Measurements from ENCODE around the gene UBE2QL1. TPM values are rescaled to one million over a fixed set of nuclear protein-coding genes. Genes with fewer than 3 reads are reported as not detected.

The UBE2QL1 gene
- total and polyA plus RNA-seq, 2 experiments from 2014 or later = 6.3 to 8.8 TPM

DNA sequence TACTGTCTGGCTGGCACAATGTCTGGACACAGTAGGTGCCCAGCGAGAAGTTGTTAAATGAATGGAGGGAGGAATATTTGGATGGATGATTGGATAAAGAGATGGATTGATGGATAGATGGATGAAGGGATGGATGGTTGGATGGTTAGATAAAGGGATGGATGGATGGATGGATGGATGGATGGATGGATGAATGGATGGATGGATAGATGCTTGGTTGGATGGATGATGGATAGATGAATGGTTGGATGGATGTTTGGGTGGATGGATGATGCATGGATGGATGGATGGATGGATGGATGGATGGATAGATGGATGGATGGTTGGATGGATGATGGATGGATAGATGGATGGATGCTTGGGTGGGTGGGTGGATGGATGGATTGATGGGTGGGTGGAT, 90.4 kb downstream of the UBE2QL1 start:
- no peak for DNase-seq (ENCODE audit: low read depth in 1 of 2, low spot score in 1 of 2)
- peaks cover 5% of the 10 kb centered on the region for H3K27me3 ChIP-seq
- H3K27ac ChIP-seq = no peak overlapping the region
- TF ChIP-seq, protein P1, sequence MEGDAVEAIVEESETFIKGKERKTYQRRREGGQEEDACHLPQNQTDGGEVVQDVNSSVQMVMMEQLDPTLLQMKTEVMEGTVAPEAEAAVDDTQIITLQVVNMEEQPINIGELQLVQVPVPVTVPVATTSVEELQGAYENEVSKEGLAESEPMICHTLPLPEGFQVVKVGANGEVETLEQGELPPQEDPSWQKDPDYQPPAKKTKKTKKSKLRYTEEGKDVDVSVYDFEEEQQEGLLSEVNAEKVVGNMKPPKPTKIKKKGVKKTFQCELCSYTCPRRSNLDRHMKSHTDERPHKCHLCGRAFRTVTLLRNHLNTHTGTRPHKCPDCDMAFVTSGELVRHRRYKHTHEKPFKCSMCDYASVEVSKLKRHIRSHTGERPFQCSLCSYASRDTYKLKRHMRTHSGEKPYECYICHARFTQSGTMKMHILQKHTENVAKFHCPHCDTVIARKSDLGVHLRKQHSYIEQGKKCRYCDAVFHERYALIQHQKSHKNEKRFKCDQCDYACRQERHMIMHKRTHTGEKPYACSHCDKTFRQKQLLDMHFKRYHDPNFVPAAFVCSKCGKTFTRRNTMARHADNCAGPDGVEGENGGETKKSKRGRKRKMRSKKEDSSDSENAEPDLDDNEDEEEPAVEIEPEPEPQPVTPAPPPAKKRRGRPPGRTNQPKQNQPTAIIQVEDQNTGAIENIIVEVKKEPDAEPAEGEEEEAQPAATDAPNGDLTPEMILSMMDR (IDR thresholded peaks at IDR 0.05; ENCODE audit: low read depth, low read length) = no peak
- H3K4me1 ChIP-seq (ENCODE audit: low read depth) = no peaks in the 10 kb centered on the region
- no peaks in the 10 kb centered on the region for H3K36me3 ChIP-seq
- no peak overlapping the region for H3K4me3 ChIP-seq
- no peaks in the 10 kb centered on the region for H3K9me3 ChIP-seq (ENCODE audit: low read depth)

DNA sequence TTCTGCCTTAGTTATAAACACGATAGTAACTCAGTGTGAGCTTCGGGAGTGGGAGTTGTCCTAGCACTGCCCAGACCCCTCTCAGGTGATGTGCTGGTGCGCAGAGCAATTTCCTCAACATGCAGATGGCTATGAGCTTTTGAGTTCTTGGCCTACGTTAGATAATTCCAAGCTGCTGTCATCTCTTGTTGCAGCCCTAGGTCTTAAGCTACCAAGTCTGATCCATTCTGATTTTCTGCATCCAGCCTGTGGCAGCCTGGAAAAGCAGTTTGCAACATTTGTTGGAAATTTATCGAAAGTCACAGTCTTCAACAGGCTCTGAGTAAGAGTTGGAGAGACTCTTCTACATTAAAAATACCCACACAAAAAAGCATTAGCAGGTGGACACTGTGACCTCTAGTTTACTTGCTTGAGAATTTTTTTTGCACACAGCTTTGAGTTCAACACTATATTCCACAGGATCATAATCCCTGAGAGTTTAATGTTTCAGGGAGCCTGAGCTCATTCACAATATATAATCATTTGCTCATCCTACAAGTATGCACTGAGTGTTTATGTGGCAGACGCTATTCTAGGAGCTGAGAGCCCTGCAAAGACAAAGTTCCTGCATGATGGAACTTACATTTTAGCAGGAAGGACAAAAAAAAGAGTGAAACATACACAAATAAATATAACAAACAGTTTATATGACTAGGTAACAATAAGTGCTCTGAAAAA, 91.6 kb downstream of the UBE2QL1 start:
- DNase-seq (ENCODE audit: low read depth in 1 of 2, low spot score in 1 of 2) = no peak
- no peak overlapping the region for H3K27ac ChIP-seq

DNA sequence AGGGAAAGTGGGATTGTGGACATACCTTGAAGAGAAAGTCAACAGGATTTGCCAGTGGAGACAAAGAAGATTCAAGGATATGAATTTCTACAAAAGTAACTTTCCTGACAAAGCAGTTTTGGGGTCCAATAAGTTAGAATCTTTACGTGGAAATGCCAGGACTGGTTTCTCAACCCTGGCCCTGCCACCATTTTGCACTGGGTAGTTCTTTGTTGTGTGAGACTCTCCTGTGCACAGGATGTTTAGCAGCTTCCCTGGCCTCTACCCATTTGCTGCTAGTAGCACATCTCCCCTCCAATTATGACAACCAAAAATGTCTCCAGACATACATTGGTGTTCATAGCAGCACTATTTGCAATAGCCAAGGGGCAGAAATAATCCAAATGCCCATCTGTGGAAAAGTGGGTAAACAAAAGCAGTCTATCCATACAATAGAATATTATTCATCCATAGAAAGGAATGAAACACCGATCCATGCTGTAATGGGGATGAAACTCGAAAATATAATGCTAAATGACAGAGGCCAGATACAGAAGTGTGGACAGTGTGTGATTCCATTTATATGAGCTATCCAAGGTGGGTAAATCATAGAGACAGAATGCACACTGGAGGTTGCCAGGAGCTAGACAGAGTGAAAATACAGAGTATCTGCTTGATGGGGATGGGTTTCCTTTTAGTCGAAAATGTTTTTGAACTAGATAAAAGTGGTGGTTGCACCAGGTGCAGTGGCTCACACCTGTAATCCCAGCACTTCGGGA, 92.8 kb downstream of the UBE2QL1 start:
- Histone ChIP-seq H3K4me1 (ENCODE audit: low read depth) (peaks cover 8% of the 10 kb centered on the region), H3K27me3 (no peaks in the 10 kb centered on the region), H3K36me3 (no peaks in the 10 kb centered on the region), H3K9me3 (ENCODE audit: low read depth) (no peaks in the 10 kb centered on the region), H3K27ac (no peak overlapping the region), H3K4me3 (no peak overlapping the region)
- TF ChIP-seq, protein P1 (IDR thresholded peaks at IDR 0.05; ENCODE audit: low read depth, low read length) = no peak
- DNase-seq (ENCODE audit: low read depth in 1 of 2, low spot score in 1 of 2) = no peak

More for the DNA sequence above, 91.6 kb downstream of the UBE2QL1 start:
- no peaks in the 10 kb centered on the region for H3K36me3 ChIP-seq
- TF ChIP-seq, protein P1 (IDR thresholded peaks at IDR 0.05; ENCODE audit: low read depth, low read length) = no peak
- no peaks in the 10 kb centered on the region for H3K9me3 ChIP-seq (ENCODE audit: low read depth)
- peaks cover 5% of the 10 kb centered on the region for H3K27me3 ChIP-seq
- no peaks in the 10 kb centered on the region for H3K4me1 ChIP-seq (ENCODE audit: low read depth)
- H3K4me3 ChIP-seq = no peak overlapping the region

DNA sequence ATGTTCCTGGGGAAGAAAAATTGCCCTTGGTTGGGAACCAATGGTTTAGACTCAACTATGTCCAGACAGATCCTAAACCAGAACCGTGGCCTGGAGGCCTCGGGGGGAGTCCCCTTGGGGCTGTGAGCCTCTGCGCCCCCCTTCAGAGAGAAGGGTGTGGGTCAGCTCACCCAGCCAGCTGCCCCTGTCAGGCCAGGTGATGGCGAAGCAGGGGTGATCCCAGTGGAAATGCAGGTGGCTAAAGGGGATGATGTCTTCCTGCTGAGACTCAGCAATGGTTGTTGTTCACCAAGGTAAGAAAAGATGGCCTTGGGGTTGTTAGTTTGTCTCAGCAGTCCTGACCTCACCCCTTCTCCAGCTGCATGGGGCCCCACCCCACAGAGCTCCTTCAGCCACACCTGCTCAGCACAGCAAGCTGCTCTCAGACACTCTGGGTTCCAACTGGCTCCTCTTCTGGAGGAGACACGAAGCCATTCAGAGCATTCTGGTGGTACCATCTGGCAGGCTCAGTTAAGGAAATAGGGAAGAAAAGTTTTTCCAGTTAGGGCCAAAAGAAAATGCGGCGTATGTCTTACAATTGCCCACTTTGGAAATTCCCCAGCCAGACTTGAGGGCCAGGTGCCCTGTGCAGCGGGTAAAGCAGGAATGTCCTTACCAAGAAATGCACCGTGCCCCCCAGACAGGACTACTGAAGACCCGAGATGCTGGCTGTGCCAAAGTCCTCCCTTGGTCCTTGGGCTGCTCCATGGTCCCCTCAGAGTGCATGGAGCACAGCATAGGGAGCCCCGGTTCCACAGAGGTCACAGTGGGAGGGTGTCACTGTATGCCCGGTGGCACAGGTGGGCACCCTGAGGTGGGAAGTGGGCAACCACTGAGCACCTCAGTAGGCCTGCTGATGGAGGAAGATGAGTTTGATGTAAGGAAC, 94.0 kb downstream of the UBE2QL1 start:
- TF ChIP-seq, protein P1 (IDR thresholded peaks at IDR 0.05; ENCODE audit: low read depth, low read length) = no peak
- DNase-seq (ENCODE audit: low read depth in 1 of 2, low spot score in 1 of 2) = no peak
- Histone ChIP-seq H3K36me3 (no peaks in the 10 kb centered on the region), H3K9me3 (ENCODE audit: low read depth) (no peaks in the 10 kb centered on the region), H3K27ac (no peak overlapping the region), H3K4me3 (no peak overlapping the region), H3K27me3 (no peaks in the 10 kb centered on the region), H3K4me1 (ENCODE audit: low read depth) (peaks cover 8% of the 10 kb centered on the region)

DNA sequence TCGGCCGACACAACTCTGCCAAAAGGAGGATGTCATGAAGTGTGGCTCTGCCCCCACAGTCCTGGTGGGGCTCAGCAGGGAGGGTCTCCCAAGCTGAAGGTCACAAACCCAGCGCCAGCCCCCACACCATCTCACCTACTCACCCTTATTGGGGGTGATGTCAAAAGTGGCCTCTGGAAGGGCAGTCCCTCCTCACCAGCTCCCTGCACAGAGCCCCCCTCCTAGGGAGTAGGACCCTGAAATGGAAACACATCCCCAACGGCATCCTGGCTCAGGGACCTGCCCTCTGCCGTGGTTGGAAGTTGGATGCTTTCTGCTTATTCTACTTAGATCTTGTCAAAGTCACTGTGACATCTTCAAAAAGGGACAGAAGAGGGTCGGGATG, 94.7 kb downstream of the UBE2QL1 start:
- DNase-seq (ENCODE audit: low read depth in 1 of 2, low spot score in 1 of 2) = no peak
- no peaks in the 10 kb centered on the region for H3K36me3 ChIP-seq
- H3K4me3 ChIP-seq = no peak overlapping the region
- no peaks in the 10 kb centered on the region for H3K27me3 ChIP-seq
- TF ChIP-seq, protein P1 (IDR thresholded peaks at IDR 0.05; ENCODE audit: low read depth, low read length) = no peak
- H3K27ac ChIP-seq = no peak overlapping the region
- peaks cover 8% of the 10 kb centered on the region for H3K4me1 ChIP-seq (ENCODE audit: low read depth)
- no peaks in the 10 kb centered on the region for H3K9me3 ChIP-seq (ENCODE audit: low read depth)

Data from cardiac muscle cell (in vitro differentiated cells and primary cell).